GM13976 (cell line): Measurements from ENCODE around the gene YBX1.

ENCODE experiments used
- DNase-seq: peaks from one replicate; pipeline ENCODE4 v3.0.0; 2012; ENCODE audit warnings: low spot score
- CTCF ChIP-seq: IDR thresholded peaks from 2 replicates; pipeline ENCODE4 v1.5.1; 2012; ENCODE audit warnings: borderline replicate concordance, mild to moderate bottlenecking; ENCODE audit not compliant: insufficient read depth; ENCODE audit errors: extremely low read depth, missing control alignments, control extremely low read depth
- in situ Hi-C: fragments of 300-500 bp; cut with MboI; formaldehyde crosslinking; loops from one replicate; pipeline ENCODE4 v1.12.0; 2022; ENCODE audit warnings: low sequenced_read_pairs, mixed read lengths, inconsistent platforms; ENCODE audit not compliant: unreplicated experiment

YBX1 gene

DNA sequence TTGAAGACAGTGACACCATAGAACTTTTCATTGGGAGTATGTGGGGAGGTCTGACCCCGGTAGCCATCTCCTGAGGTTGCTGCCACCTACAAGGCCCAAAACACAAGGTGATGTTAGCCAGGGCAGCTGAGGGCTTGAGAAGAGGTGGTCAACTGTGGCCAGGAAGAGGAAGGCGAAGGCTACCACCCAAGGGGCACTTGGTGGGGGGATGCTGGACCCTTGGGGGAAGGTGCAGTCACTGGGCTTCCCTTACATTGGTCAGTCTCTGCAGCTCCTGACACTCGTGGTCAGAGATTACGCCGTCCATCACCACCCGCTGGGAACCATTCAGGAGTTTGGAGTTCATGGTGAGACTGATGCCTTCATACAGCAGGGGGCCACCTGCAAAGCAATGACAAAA lies 70.1 kb downstream of the YBX1 start:
- no peak for TF ChIP-seq CTCF
- no peak for DNase-seq
- in situ Hi-C loops: no loop called here

GRCh38 chr1:42753070-42753469 lies 70.9 kb downstream of the YBX1 start:
- in situ Hi-C loops: no loop called here
- no peak for DNase-seq
- TF ChIP-seq CTCF: no peak
